Neural progenitor cell (in vitro differentiated cells): ENCODE results near the gene PAK6. TPM values are rescaled to one million over a fixed set of nuclear protein-coding genes. Genes with fewer than 3 reads are reported as not detected.

ENCODE experiments used
- DNase-seq: peaks from one replicate; pipeline ENCODE4 v3.0.0-alpha.2; 2016; ENCODE audit warnings: low spot score
- H2AFZ ChIP-seq: fragments of 200-600 bp; sonication (generic); replicated peaks from 2 replicates; pipeline ENCODE4 v1.6.1; 2016; ENCODE audit warnings: antibody characterized with exemption
- H3F3A ChIP-seq: fragments of 200-600 bp; sonication (generic); 2 replicates; pipeline ENCODE4 v1.6.1; 2016; ENCODE audit warnings: antibody characterized with exemption, low read depth
- H3K27ac ChIP-seq: fragments of 200-600 bp; sonication (generic); 2 replicates; pipeline ENCODE4 v1.5.1; 2016; ENCODE audit warnings: mild to moderate bottlenecking
- H3K27me3 ChIP-seq: fragments of 200-600 bp; sonication (generic); 2 replicates; pipeline ENCODE4 v1.6.1; 2016; ENCODE audit warnings: mild to moderate bottlenecking, moderate library complexity
- H3K36me3 ChIP-seq: fragments of 200-600 bp; sonication (generic); 2 replicates; pipeline ENCODE4 v1.5.1; 2016
- H3K4me1 ChIP-seq: fragments of 200-600 bp; sonication (generic); 2 replicates; pipeline ENCODE4 v1.6.1; 2016; ENCODE audit warnings: mixed run types
- H3K4me2 ChIP-seq: fragments of 200-600 bp; sonication (generic); 2 replicates; pipeline ENCODE4 v1.6.1; 2016
- H3K4me3 ChIP-seq: fragments of 200-600 bp; sonication (generic); 2 replicates; pipeline ENCODE4 v1.5.1; 2016
- H3K79me2 ChIP-seq: fragments of 200-600 bp; sonication (generic); 2 replicates; pipeline ENCODE4 v1.6.1; 2016; ENCODE audit warnings: low read depth
- H3K9ac ChIP-seq: fragments of 200-600 bp; sonication (generic); 2 replicates; pipeline ENCODE4 v1.6.1; 2016
- H3K9me3 ChIP-seq: fragments of 200-600 bp; sonication (generic); 2 replicates; pipeline ENCODE4 v1.5.1; 2016; ENCODE audit warnings: low read depth
- H4K20me1 ChIP-seq: fragments of 200-600 bp; sonication (generic); 2 replicates; pipeline ENCODE4 v1.6.1; 2016; ENCODE audit warnings: low read depth
- H3K27ac Mint-ChIP-seq: 3 replicates; pipeline ENCODE4 v1.8.0; 2021; ENCODE audit warnings: mixed read lengths
- H3K27me3 Mint-ChIP-seq: 2 replicates; pipeline ENCODE4 v1.8.0; 2022; ENCODE audit warnings: low read depth, mild to moderate bottlenecking, inconsistent platforms, moderate library complexity, mixed read lengths; ENCODE audit not compliant: insufficient read depth
- H3K36me3 Mint-ChIP-seq: 3 replicates; pipeline ENCODE4 v1.8.0; 2021; ENCODE audit warnings: mixed read lengths
- H3K4me1 Mint-ChIP-seq: 3 replicates; pipeline ENCODE4 v1.8.0; 2021; ENCODE audit warnings: mixed read lengths
- H3K4me3 Mint-ChIP-seq: 3 replicates; pipeline ENCODE4 v1.8.0; 2021; ENCODE audit warnings: mild to moderate bottlenecking, moderate library complexity, mixed read lengths
- H3K9me3 Mint-ChIP-seq: 3 replicates; pipeline ENCODE4 v1.8.0; 2020; ENCODE audit warnings: mixed read lengths
- EZH2 ChIP-seq: fragments of 200-600 bp; sonication (generic); IDR thresholded peaks from 2 replicates; pipeline ENCODE4 v1.6.1; 2017; ENCODE audit warnings: antibody characterized with exemption, mild to moderate bottlenecking, moderate library complexity
- EZH2phosphoT487 ChIP-seq: fragments of 200-600 bp; sonication (generic); IDR thresholded peaks from 2 replicates; pipeline ENCODE4 v1.6.1; 2017; ENCODE audit warnings: antibody characterized with exemption
- total RNA-seq: library from RNA; depleted of rRNA; stranded (reverse); fragments of >200 nt; gene quantifications from 2 replicates; pipeline ENCODE4 v1.2.3, GENCODE V29; 2015; ENCODE audit warnings: low replicate concordance
- TF ChIP-seq, protein P1 (sequence below): fragments of 200-600 bp; sonication (generic); IDR thresholded peaks from 2 replicates; pipeline ENCODE4 v1.5.1; 2017; ENCODE audit warnings: antibody characterized with exemption, mild to moderate bottlenecking

The PAK6 gene
- total RNA-seq, 1 donor from 2014 or later = not detected

DNA sequence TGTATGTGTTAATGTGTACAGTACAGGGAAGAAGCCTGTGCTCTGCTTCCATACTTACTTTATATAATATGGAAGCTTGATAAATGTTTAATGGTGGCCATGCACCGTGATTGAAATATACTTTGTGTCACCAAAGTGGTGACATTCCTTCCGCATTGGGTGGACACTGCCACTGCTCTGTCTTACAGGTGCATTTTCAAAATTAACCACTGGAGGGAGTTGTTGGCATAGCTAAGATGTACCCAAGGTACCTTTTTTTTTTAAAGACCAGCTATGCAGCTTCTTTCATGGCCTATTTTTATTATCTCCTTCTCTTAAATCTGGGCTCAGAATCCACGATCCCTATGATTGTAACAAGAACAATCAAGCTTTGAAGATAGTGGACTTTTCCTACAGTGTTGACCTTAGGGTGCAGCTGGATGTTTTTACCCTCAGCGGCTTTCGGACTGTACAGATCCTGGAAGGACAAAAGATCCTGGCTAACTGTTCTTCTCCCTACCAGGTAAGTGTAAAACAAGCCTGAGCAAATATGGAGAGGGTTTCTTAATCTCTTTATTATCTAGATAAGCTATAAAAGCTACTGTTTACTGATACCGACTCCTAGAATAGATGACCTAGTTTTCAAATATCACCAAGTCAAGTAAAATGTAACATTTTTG lies 21.6 kb upstream of the PAK6 start:
- H3K36me3 Mint-ChIP-seq = peaks cover 31% of the 10 kb centered on the region
- peaks cover 26% of the 10 kb centered on the region for H3K36me3 ChIP-seq
- H3F3A ChIP-seq = peaks cover 38% of the 10 kb centered on the region
- no peaks in the 10 kb centered on the region for H4K20me1 ChIP-seq
- no peak overlapping the region for H3K4me2 ChIP-seq
- no peaks in the 10 kb centered on the region for H3K27me3 Mint-ChIP-seq
- H3K4me3 Mint-ChIP-seq = no peak overlapping the region
- H3K4me1 ChIP-seq = no peaks in the 10 kb centered on the region
- H3K79me2 ChIP-seq = no peaks in the 10 kb centered on the region
- H3K4me3 ChIP-seq = no peak overlapping the region
- no peak overlapping the region for H3K9ac ChIP-seq
- no peaks in the 10 kb centered on the region for H3K27me3 ChIP-seq
- DNase-seq = peak; percentile 82
- H2AFZ ChIP-seq = no peak overlapping the region
- no peaks in the 10 kb centered on the region for H3K9me3 Mint-ChIP-seq
- no peaks in the 10 kb centered on the region for H3K4me1 Mint-ChIP-seq
- no peak overlapping the region for H3K27ac Mint-ChIP-seq
- TF ChIP-seq EZH2 = no peak
- TF ChIP-seq, protein P1, sequence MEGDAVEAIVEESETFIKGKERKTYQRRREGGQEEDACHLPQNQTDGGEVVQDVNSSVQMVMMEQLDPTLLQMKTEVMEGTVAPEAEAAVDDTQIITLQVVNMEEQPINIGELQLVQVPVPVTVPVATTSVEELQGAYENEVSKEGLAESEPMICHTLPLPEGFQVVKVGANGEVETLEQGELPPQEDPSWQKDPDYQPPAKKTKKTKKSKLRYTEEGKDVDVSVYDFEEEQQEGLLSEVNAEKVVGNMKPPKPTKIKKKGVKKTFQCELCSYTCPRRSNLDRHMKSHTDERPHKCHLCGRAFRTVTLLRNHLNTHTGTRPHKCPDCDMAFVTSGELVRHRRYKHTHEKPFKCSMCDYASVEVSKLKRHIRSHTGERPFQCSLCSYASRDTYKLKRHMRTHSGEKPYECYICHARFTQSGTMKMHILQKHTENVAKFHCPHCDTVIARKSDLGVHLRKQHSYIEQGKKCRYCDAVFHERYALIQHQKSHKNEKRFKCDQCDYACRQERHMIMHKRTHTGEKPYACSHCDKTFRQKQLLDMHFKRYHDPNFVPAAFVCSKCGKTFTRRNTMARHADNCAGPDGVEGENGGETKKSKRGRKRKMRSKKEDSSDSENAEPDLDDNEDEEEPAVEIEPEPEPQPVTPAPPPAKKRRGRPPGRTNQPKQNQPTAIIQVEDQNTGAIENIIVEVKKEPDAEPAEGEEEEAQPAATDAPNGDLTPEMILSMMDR = peak; percentile 89
- H3K27ac ChIP-seq = no peak overlapping the region
- H3K9me3 ChIP-seq = no peaks in the 10 kb centered on the region

DNA sequence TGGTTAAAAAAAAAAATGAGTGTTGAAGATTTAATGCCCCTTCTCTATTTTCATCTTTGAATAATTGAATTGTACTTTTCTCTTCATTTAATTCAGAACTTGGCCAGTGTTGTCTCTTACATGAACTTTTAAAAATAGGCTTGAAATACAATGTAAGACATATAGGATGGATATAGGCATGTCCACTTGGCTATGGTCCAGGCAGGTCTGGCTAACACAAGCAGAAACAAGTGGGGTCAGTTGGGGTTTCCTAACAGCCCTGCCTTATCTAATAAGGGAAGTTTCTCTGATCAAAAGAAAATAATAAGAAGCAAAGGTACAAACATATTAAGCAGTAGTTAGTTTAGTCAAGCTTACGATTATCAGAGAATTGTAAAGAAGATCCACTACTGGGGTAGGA lies 19.1 kb upstream of the PAK6 start:
- Mint-ChIP-seq H3K27me3 (no peaks in the 10 kb centered on the region), H3K9me3 (no peaks in the 10 kb centered on the region), H3K27ac (no peak overlapping the region), H3K36me3 (peaks cover 32% of the 10 kb centered on the region), H3K4me1 (no peaks in the 10 kb centered on the region), H3K4me3 (no peak overlapping the region)
- Histone ChIP-seq H3K79me2 (no peaks in the 10 kb centered on the region), H3K4me1 (no peaks in the 10 kb centered on the region), H2AFZ (no peak overlapping the region), H3K27me3 (no peaks in the 10 kb centered on the region), H3K4me3 (no peak overlapping the region), H3K27ac (no peak overlapping the region), H3K9ac (no peak overlapping the region), H4K20me1 (no peaks in the 10 kb centered on the region), H3F3A (peaks cover 34% of the 10 kb centered on the region), H3K9me3 (no peaks in the 10 kb centered on the region), H3K4me2 (no peak overlapping the region), H3K36me3 (peaks cover 22% of the 10 kb centered on the region)
- TF ChIP-seq EZH2phosphoT487 (no peak), EZH2 (no peak)
- TF ChIP-seq, protein P1 = no peak
- no peak for DNase-seq

DNA sequence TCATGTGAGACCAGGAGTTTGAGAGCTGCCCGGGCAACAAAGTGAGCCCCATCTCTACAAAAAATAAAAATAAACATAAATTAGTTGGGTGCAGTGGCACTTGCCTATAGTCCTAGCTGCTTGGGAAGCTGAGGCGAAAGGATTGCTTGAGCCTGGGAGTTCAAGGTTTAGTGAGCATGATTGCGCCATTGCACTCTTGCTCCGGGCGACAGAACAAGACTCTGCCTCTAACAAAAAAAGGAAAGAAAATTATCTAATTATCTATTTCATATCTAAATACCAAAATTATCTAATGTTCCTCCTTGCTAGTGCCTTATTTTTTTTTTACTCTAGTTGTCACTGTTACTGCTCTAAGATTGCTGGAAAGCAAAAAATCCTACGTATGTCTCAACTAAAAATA lies 16.7 kb upstream of the PAK6 start:
- Mint-ChIP-seq H3K9me3 (no peaks in the 10 kb centered on the region), H3K4me1 (no peaks in the 10 kb centered on the region), H3K36me3 (peaks cover 32% of the 10 kb centered on the region), H3K27me3 (no peaks in the 10 kb centered on the region), H3K4me3 (no peak overlapping the region), H3K27ac (no peak overlapping the region)
- H3F3A ChIP-seq = peaks cover 21% of the 10 kb centered on the region
- no peak overlapping the region for H3K27ac ChIP-seq
- DNase-seq = no peak
- peaks cover 22% of the 10 kb centered on the region for H3K36me3 ChIP-seq
- H3K4me1 ChIP-seq = no peaks in the 10 kb centered on the region
- no peak overlapping the region for H3K9ac ChIP-seq
- no peaks in the 10 kb centered on the region for H3K27me3 ChIP-seq
- H3K4me2 ChIP-seq = no peak overlapping the region
- H2AFZ ChIP-seq = no peak overlapping the region
- TF ChIP-seq EZH2phosphoT487 = no peak
- no peaks in the 10 kb centered on the region for H3K9me3 ChIP-seq
- H3K79me2 ChIP-seq = no peaks in the 10 kb centered on the region
- H4K20me1 ChIP-seq = no peaks in the 10 kb centered on the region
- H3K4me3 ChIP-seq = no peak overlapping the region

DNA sequence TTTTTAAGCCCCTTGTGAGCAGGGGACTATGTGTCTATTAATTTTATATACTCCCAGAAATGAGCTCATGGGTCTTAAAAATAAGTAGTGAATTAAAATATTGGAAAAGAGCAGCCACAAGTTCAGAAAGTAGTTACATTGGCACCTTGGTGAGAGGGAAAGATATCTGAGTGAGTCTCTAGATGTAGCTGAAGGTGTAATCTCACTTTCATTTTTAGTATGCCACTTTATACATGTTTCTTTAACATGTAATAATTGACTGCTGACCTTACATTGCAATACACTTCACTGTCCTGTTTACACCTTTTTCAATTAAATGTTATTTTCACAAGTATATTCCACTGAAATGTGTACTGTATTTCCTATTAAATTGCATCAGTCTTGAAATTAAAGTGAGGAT lies 12.1 kb upstream of the PAK6 start:
- Histone ChIP-seq H3F3A (peaks cover 12% of the 10 kb centered on the region), H3K4me2 (no peak overlapping the region), H3K36me3 (peaks cover 5% of the 10 kb centered on the region), H3K9ac (no peak overlapping the region), H3K27ac (no peak overlapping the region), H3K27me3 (no peaks in the 10 kb centered on the region), H3K4me1 (no peaks in the 10 kb centered on the region), H4K20me1 (no peaks in the 10 kb centered on the region), H2AFZ (no peak overlapping the region), H3K79me2 (no peaks in the 10 kb centered on the region), H3K4me3 (no peak overlapping the region), H3K9me3 (no peaks in the 10 kb centered on the region)
- TF ChIP-seq EZH2 (no peak), EZH2phosphoT487 (no peak)
- TF ChIP-seq, protein P1 = no peak
- no peaks in the 10 kb centered on the region for H3K27me3 Mint-ChIP-seq
- no peaks in the 10 kb centered on the region for H3K4me1 Mint-ChIP-seq
- H3K4me3 Mint-ChIP-seq = no peak overlapping the region
- no peak overlapping the region for H3K27ac Mint-ChIP-seq
- H3K9me3 Mint-ChIP-seq = no peaks in the 10 kb centered on the region
- peaks cover 18% of the 10 kb centered on the region for H3K36me3 Mint-ChIP-seq
- DNase-seq = no peak
